OCI-LY1 (cell line): Measurements from ENCODE around the gene B3GNT2.
A peak's percentile ranks its signal among the peaks of the same experiment; 100 is the strongest.

Source experiments
- H2AFZ ChIP-seq: fragments of 200-600 bp; sonication (generic), shearing (Covaris generic); 2 replicates; pipeline ENCODE4 v1.6.0; 2014; ENCODE audit warnings: antibody characterized with exemption, mild to moderate bottlenecking, low read length
- H3F3A ChIP-seq: fragments of 200-600 bp; sonication (generic), shearing (Covaris generic); 2 replicates; pipeline ENCODE4 v1.6.0; 2014; ENCODE audit warnings: mild to moderate bottlenecking, antibody characterized with exemption, low read length, moderate library complexity; ENCODE audit not compliant: insufficient read depth
- H3K27ac ChIP-seq: fragments of 200-600 bp; sonication (generic); 2 replicates; pipeline ENCODE4 v1.5.1; 2014; ENCODE audit warnings: low read length, mixed run types, mild to moderate bottlenecking, low read depth; ENCODE audit not compliant: poor library complexity, severe bottlenecking
- H3K27me3 ChIP-seq: fragments of 200-600 bp; sonication (generic); 2 replicates; pipeline ENCODE4 v1.6.0; 2014; ENCODE audit warnings: antibody characterized with exemption, mild to moderate bottlenecking, low read length, moderate library complexity; ENCODE audit not compliant: insufficient read depth
- H3K36me3 ChIP-seq: fragments of 200-600 bp; sonication (generic); 2 replicates; pipeline ENCODE4 v1.6.1; 2014; ENCODE audit warnings: mild to moderate bottlenecking, antibody characterized with exemption, low read length, moderate library complexity, mixed read lengths; ENCODE audit not compliant: insufficient read depth
- H3K4me1 ChIP-seq: fragments of 200-600 bp; sonication (generic); 2 replicates; pipeline ENCODE4 v1.5.1; 2014; ENCODE audit warnings: mild to moderate bottlenecking, low read length, moderate library complexity; ENCODE audit not compliant: insufficient read depth, severe bottlenecking
- H3K4me2 ChIP-seq: fragments of 200-600 bp; sonication (generic), shearing (Covaris generic); 2 replicates; pipeline ENCODE4 v1.6.1; 2014; ENCODE audit warnings: low read length
- H3K4me3 ChIP-seq: fragments of 200-600 bp; sonication (generic); 2 replicates; pipeline ENCODE4 v1.5.1; 2014; ENCODE audit warnings: low read length, low read depth, mild to moderate bottlenecking, mixed read lengths; ENCODE audit not compliant: poor library complexity, severe bottlenecking
- H3K79me2 ChIP-seq: fragments of 200-600 bp; shearing (Covaris generic); 2 replicates; pipeline ENCODE4 v1.6.1; 2016; ENCODE audit warnings: mixed run types, low read length, mixed read lengths; ENCODE audit not compliant: insufficient read depth
- H3K9ac ChIP-seq: fragments of 200-600 bp; sonication (generic), shearing (Covaris generic); 2 replicates; pipeline ENCODE4 v1.6.1; 2014; ENCODE audit warnings: mild to moderate bottlenecking, low read length, mixed read lengths
- H3K9me2 ChIP-seq: fragments of 200-600 bp; sonication (generic), shearing (Covaris generic); 2 replicates; pipeline ENCODE4 v1.6.1; 2014; ENCODE audit warnings: low read depth, mild to moderate bottlenecking, low read length, mixed read lengths
- H3K9me3 ChIP-seq: fragments of 200-600 bp; shearing (Covaris generic); 2 replicates; pipeline ENCODE4 v1.6.1; 2014; ENCODE audit warnings: low read length, mixed read lengths
- H4K20me1 ChIP-seq: fragments of 200-600 bp; sonication (generic), shearing (Covaris generic); 2 replicates; pipeline ENCODE4 v1.6.0; 2016; ENCODE audit warnings: mild to moderate bottlenecking, low read length; ENCODE audit not compliant: insufficient read depth
- EZH2 ChIP-seq: fragments of 200-600 bp; sonication (generic), shearing (Covaris generic); IDR thresholded peaks from 2 replicates; pipeline ENCODE4 v1.8.0; 2017; ENCODE audit warnings: borderline replicate concordance, mixed run types, mild to moderate bottlenecking, antibody characterized with exemption, low read length, moderate library complexity, mixed read lengths
- TF ChIP-seq, protein P1 (sequence below): fragments of 200-600 bp; sonication (generic), shearing (Covaris generic); IDR thresholded peaks from 2 replicates; pipeline ENCODE4 v1.5.1; 2017; ENCODE audit warnings: mild to moderate bottlenecking, antibody characterized with exemption, low read length, moderate library complexity, mixed read lengths

B3GNT2 gene

GRCh38 chr2:62227386-62228075, 31.6 kb downstream of the B3GNT2 start:
- Histone ChIP-seq H3K4me3 (no peak overlapping the region), H3K27me3 (no peaks in the 10 kb centered on the region), H3K36me3 (peaks cover 36% of the 10 kb centered on the region), H3K9me3 (no peaks in the 10 kb centered on the region), H3K9me2 (no peaks in the 10 kb centered on the region), H3K4me2 (no peak overlapping the region), H3F3A (no peaks in the 10 kb centered on the region), H3K9ac (no peak overlapping the region), H3K27ac (peak overlapping the region; percentile 40), H3K79me2 (peaks cover 27% of the 10 kb centered on the region), H3K4me1 (no peaks in the 10 kb centered on the region), H2AFZ (no peak overlapping the region), H4K20me1 (no peaks in the 10 kb centered on the region)
- TF ChIP-seq, protein P1, sequence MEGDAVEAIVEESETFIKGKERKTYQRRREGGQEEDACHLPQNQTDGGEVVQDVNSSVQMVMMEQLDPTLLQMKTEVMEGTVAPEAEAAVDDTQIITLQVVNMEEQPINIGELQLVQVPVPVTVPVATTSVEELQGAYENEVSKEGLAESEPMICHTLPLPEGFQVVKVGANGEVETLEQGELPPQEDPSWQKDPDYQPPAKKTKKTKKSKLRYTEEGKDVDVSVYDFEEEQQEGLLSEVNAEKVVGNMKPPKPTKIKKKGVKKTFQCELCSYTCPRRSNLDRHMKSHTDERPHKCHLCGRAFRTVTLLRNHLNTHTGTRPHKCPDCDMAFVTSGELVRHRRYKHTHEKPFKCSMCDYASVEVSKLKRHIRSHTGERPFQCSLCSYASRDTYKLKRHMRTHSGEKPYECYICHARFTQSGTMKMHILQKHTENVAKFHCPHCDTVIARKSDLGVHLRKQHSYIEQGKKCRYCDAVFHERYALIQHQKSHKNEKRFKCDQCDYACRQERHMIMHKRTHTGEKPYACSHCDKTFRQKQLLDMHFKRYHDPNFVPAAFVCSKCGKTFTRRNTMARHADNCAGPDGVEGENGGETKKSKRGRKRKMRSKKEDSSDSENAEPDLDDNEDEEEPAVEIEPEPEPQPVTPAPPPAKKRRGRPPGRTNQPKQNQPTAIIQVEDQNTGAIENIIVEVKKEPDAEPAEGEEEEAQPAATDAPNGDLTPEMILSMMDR = no peak
- TF ChIP-seq EZH2 = no peak

- Histone ChIP-seq H3K79me2 (peaks cover 11% of the 10 kb centered on the region), H3K27me3 (no peaks in the 10 kb centered on the region), H3K27ac (no peak overlapping the region), H3F3A (no peaks in the 10 kb centered on the region), H3K9me3 (no peaks in the 10 kb centered on the region), H3K9me2 (no peaks in the 10 kb centered on the region), H3K4me2 (no peak overlapping the region), H3K36me3 (peaks cover 20% of the 10 kb centered on the region), H3K4me1 (no peaks in the 10 kb centered on the region), H3K4me3 (no peak overlapping the region), H2AFZ (no peak overlapping the region), H4K20me1 (no peaks in the 10 kb centered on the region), H3K9ac (no peak overlapping the region)
- TF ChIP-seq, protein P1 = no peak
- no peak for TF ChIP-seq EZH2
Measured at GRCh38 chr2:62229082-62229605, 33.2 kb downstream of the B3GNT2 start.

DNA sequence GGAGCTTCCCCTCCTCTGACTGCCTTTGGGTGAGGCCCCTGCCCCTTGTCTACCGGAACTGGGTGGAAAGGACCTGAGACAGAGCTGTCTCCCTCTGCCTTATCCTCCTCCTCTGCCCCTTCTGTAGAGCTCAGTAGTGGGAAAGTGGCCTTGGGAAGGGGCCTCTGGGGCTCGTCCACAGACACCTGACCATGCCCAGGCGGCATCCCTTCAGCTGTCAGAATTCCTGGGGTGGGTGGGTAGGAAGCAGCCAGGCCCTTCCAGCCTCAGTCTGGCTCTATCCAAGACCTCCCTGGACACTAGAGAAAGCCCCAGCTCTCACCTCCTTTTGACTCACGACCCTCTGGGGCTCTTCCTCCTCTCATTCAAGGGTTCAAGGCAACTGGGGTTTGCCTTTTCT, 35.6 kb downstream of the B3GNT2 start:
- H2AFZ ChIP-seq = no peak overlapping the region
- no peak overlapping the region for H3K27ac ChIP-seq
- no peaks in the 10 kb centered on the region for H3K27me3 ChIP-seq
- no peaks in the 10 kb centered on the region for H3K9me3 ChIP-seq
- H3K4me3 ChIP-seq = no peak overlapping the region
- H3K9me2 ChIP-seq = no peaks in the 10 kb centered on the region
- H3K79me2 ChIP-seq = no peaks in the 10 kb centered on the region
- no peaks in the 10 kb centered on the region for H3K4me1 ChIP-seq
- no peaks in the 10 kb centered on the region for H3F3A ChIP-seq
- no peak for TF ChIP-seq EZH2
- TF ChIP-seq, protein P1 = no peak
- H3K4me2 ChIP-seq = no peak overlapping the region
- no peak overlapping the region for H3K9ac ChIP-seq
- no peaks in the 10 kb centered on the region for H3K36me3 ChIP-seq
- no peaks in the 10 kb centered on the region for H4K20me1 ChIP-seq
